Right cardiac atrium (tissue), 5 donors: ENCODE data around the gene CDK8. TPM values are rescaled to one million over a fixed set of nuclear protein-coding genes. Genes with fewer than 3 reads are reported as not detected.
A peak's percentile ranks its signal among the peaks of the same experiment; 100 is the strongest.

ENCODE experiments used
- ATAC-seq, 2 donors: fragments of 200-7000 bp; cut with Tn5 transposase; one replicate each; pipeline versions ENCODE4 v1.8.0 to v1.9.1; 2020; ENCODE audit warnings: moderate library complexity in 2 of 2, mild to moderate bottlenecking in 1 of 2
- DNase-seq, 3 donors: peaks; one replicate each; pipeline ENCODE4 v3.0.0-alpha.2; 2020
- H3K27ac ChIP-seq: one replicate; pipeline ENCODE4 v1.5.1; 2013; ENCODE audit warnings: mild to moderate bottlenecking, low read length, control low read depth, moderate library complexity
- H3K27me3 ChIP-seq: one replicate; pipeline ENCODE4 v1.6.1; 2013; ENCODE audit not compliant: control insufficient read depth, insufficient read depth
- H3K4me1 ChIP-seq: one replicate; pipeline ENCODE4 v1.6.1; 2013; ENCODE audit warnings: low read length; ENCODE audit not compliant: control insufficient read depth, insufficient read depth
- H3K4me3 ChIP-seq: one replicate; pipeline ENCODE4 v1.5.1; 2013; ENCODE audit warnings: low read length, control low read depth
- H3K9me3 ChIP-seq: one replicate; pipeline ENCODE4 v1.6.1; 2013; ENCODE audit warnings: low read length; ENCODE audit not compliant: control insufficient read depth
- WGBS: extraction: QIAGEN DNeasy Blood & Tissue Kit; methylation state at CpG from one replicate; pipeline ENCODE4 v1.1.7; 2013; 5-methylcytosine and 5-hydroxymethylcytosine counted together
- intact Hi-C, 4 donors: fragments of 100-400 bp; cut with DNase I; formaldehyde crosslinking; loops; one replicate each; pipeline versions ENCODE4 v1.11.0 to v1.14.0; 2022 to 2023
- polyA plus RNA-seq: library from polyadenylated mRNA; stranded (reverse); fragments of 200-250 nt; gene quantifications from one replicate; pipeline ENCODE4 v1.2.3, GENCODE V29; 2013
- total RNA-seq, 4 donors: library from RNA; stranded (reverse); fragmentation: NEBNext Ultra II Directional; extraction: Animal tissue kit (Norgen Biotek cat#: 25700); gene quantifications; one replicate each; pipeline ENCODE4 v1.2.1, GENCODE V29; 2021
- donor health status: healthy with polysubstance abuse.
- donor health status: DM: no; HTN: yes; CAD: no.
- donor health status: DM: no; HTN: no; CAD: no.
- donor health status: DM: no; HTN: yes; CAD: no; lungs with severe emphysema.
- donor health status: DM: yes; HTN: yes; CAD: no.

CDK8 gene
- total and polyA plus RNA-seq, 5 donors: 6.1 to 13.6 (median 11.4) TPM

DNA sequence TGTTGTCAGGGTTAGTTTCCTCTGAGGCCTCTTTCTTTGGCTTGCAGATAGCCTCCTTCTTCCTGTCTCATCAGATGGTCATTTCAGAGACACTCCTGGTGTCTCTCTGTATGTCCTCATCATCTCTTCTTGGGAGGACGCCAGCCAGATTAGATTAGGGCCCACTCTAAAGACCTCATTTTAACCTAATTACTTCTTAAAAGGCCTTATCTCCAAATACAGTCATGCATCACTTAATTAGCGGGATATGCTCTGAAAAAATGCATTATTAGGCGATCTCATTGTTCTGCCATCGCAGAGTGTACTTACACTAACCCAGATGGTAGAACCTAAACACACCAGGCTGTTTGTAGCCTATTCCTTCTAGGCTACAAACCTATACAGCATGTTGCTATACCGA is 89.0 kb downstream of the CDK8 start:
- Histone ChIP-seq H3K4me3 (no peak overlapping the region), H3K4me1 (no peaks in the 10 kb centered on the region), H3K27me3 (no peaks in the 10 kb centered on the region), H3K27ac (no peak overlapping the region), H3K9me3 (no peaks in the 10 kb centered on the region)
- ATAC-seq (no peak), DNase-seq (no peak)
- WGBS: 69% methylated on average over 5 of the region's 5 CpGs
- intact Hi-C loops: no loop called here

DNA sequence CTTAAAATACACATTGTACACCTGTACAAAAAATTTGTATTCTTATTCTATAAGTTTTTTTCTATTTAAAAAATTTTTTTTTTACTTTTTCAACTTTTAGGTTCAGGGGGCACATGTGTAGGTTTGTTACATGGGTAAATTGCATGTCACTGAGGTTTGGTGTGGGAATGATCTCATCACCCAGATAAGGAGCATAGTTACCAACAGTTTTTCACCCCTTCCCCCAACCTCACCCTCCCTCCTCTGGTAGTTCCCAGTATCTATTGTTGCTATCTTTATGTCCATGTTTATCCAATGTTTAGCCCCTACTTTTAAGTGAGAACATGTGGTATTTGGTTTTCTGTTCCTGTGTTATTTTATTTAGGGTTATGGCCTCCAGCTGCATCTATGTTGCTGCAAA is 89.9 kb downstream of the CDK8 start:
- DNase-seq: no peak
- Histone ChIP-seq H3K4me3 (no peak overlapping the region), H3K27ac (no peak overlapping the region), H3K27me3 (no peaks in the 10 kb centered on the region), H3K9me3 (no peaks in the 10 kb centered on the region), H3K4me1 (no peaks in the 10 kb centered on the region)
- intact Hi-C loops: no loop called here
- no peak for ATAC-seq

DNA sequence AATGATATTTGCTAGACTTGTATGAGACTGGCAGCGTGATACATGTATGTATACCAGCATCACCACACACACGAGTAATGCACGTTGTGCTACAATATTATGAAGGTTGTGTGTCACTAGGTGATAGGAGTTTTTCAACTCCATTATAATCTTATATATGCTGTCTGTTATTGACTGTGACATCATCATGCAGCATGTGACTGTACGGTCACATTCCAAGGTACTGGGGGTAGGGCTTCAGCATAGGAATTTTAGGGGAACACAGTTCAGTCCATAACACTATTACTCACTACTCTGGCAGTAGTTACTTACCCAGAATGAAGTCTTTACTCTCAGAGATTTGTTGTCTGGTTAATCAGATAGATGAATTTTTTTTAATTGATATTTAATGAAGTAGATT is 91.1 kb downstream of the CDK8 start:
- 93% methylated on average over 4 of the region's 4 CpGs for WGBS
- Histone ChIP-seq H3K4me3 (no peak overlapping the region), H3K27ac (no peak overlapping the region), H3K4me1 (no peaks in the 10 kb centered on the region), H3K27me3 (no peaks in the 10 kb centered on the region), H3K9me3 (no peaks in the 10 kb centered on the region)
- ATAC-seq: no peak
- intact Hi-C loops: no loop called here
- no peak for DNase-seq

DNA sequence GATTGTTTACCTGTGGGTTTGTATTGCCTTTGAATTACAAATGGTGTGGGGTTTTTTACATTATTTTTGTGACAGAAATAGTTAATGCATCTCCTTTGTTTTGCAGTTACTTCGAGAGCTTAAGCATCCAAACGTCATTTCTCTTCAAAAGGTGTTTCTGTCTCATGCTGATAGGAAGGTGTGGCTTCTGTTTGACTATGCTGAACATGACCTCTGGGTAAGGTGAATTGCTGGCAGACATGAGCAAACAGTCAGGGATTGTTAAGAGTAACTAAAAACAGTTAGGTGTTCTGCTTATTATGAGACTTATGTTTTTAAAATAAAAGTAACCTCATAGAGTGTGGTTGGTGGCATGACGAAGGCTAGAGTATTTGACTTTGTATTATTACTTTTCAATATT is 95.0 kb downstream of the CDK8 start:
- H3K9me3 ChIP-seq: no peaks in the 10 kb centered on the region
- ATAC-seq (no peak), DNase-seq (no peak)
- H3K4me3 ChIP-seq: no peak overlapping the region
- intact Hi-C loops: no loop called here
- 69% methylated on average over 3 of the region's 3 CpGs for WGBS
- H3K27me3 ChIP-seq: no peaks in the 10 kb centered on the region
- H3K27ac ChIP-seq: no peak overlapping the region
- H3K4me1 ChIP-seq: no peaks in the 10 kb centered on the region

DNA sequence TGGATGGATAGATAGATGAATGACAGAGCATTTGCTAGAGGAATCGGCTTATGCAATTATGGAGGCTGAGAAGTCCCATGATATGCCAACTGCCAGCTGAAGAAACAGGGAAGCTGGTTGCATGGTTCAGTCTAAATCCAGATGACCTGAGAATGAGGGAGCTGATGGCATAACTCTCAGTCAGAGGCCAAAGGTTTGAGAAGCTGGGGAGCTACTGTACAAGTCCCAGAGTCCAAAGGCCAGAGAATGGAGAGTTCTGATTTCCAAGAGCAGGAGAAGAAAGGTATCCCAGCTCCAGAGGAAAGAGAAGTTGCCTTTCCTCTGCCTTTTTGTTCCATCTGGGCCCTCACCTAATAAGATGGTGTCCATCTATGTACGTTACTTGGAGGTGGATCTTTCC is 108.3 kb downstream of the CDK8 start:
- Histone ChIP-seq H3K27ac (no peak overlapping the region), H3K9me3 (no peaks in the 10 kb centered on the region), H3K4me3 (no peak overlapping the region), H3K27me3 (no peaks in the 10 kb centered on the region), H3K4me1 (no peaks in the 10 kb centered on the region)
- DNase-seq (no peak), ATAC-seq (no peak)
- 98% methylated on average over 2 of the region's 2 CpGs for WGBS
- intact Hi-C loops: no loop called here

DNA sequence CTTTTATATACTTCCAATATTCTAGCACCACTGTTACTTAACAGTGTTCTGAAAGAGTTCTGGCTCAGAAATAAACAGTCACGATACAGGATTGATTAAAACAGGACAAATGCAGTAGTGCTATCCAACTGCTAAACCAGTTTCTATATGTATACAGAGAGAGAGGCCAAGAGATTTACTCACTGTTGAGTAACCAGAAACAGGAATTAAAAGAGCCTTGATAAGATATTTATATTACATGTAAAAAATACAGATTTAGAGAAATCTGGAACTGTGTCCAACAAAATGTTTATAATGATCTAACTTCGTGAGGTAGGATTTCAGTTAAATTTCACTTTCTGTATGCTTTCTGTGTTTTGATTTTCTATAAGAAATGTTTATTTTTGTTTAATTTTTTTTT is 116.6 kb downstream of the CDK8 start:
- intact Hi-C loops: no loop called here
- H3K27ac ChIP-seq: no peak overlapping the region
- H3K27me3 ChIP-seq: no peaks in the 10 kb centered on the region
- DNase-seq: no peak
- WGBS: 71% methylated on average over 2 of the region's 2 CpGs
- H3K9me3 ChIP-seq: no peaks in the 10 kb centered on the region
- no peak for ATAC-seq
- no peaks in the 10 kb centered on the region for H3K4me1 ChIP-seq
- H3K4me3 ChIP-seq: no peak overlapping the region

DNA sequence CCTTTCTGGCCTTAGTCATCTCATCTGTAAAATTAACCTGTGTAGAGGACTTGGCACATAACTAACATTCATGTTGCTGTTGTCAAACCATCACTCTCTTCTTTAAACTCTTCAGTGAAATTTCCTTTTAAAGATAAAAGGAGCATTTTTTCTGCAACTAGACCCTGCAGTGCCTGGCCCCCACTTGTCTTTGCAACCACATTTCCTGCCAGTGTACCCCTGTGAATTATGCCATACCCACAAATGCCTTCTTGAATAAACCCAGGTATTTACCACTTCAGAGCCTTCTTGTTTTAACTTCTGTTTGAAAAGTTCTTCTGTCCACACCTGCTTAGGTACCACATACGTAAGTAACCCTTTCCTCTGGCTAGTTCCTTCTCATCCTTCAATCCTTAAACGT is 118.8 kb downstream of the CDK8 start:
- DNase-seq (no peak), ATAC-seq (no peak)
- H3K27me3 ChIP-seq: no peaks in the 10 kb centered on the region
- no peaks in the 10 kb centered on the region for H3K9me3 ChIP-seq
- intact Hi-C loops: no loop called here
- H3K27ac ChIP-seq: no peak overlapping the region
- no peaks in the 10 kb centered on the region for H3K4me1 ChIP-seq
- no peak overlapping the region for H3K4me3 ChIP-seq
- WGBS: over 99% methylated on average over 2 of the region's 2 CpGs

DNA sequence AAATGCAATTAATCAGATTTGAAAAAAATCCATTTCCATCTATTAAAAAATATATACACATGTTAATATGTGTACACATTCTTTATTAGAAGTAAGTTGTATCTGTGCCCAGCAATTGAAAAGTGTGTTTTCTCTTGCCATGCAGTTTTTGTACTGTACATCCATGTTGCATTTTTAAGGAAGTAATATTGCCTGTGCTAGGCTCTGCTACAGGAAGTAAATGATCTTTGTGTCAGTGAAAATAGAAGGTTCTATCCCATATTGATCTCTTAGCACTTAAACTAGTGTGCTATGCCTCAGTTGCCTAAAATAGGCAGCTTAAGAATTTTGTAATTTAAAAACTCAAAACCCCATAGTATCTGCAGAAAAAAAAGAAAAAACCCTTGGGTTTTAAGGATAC is 122.5 kb downstream of the CDK8 start:
- H3K27me3 ChIP-seq: no peaks in the 10 kb centered on the region
- intact Hi-C loops: no loop called here
- ATAC-seq: no peak

DNA sequence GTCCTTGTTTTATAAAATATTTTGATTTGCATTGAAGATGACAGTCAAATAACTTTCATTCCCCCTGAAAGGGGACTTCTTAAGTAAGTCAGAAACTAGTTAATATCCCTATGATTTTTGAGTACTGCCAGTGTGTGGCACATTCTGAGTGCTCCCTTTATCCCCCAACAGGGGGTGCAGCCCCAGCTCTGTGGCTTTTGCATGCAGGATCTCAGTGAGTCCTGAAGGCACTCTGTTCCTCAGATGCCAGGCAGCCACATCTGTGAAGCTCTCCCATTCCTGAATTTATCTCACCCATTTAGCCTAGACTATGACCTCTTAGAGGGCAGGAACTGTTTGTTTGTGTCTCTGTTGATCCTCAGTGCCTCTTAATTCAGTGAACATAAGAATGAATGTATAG is 123.1 kb downstream of the CDK8 start:
- Histone ChIP-seq H3K9me3 (no peaks in the 10 kb centered on the region), H3K27ac (no peak overlapping the region), H3K4me3 (no peak overlapping the region), H3K4me1 (no peaks in the 10 kb centered on the region), H3K27me3 (no peaks in the 10 kb centered on the region)
- ATAC-seq: peak in 1 of 2 donors; percentile 53
- peak in 2 of 3 donors; percentile 18 to 35 for DNase-seq
- intact Hi-C loops: no loop called here

More for the DNA sequence above, 122.5 kb downstream of the CDK8 start:
- no peak for DNase-seq
- Histone ChIP-seq H3K9me3 (no peaks in the 10 kb centered on the region), H3K4me3 (no peak overlapping the region), H3K27ac (no peak overlapping the region), H3K4me1 (no peaks in the 10 kb centered on the region)

DNA sequence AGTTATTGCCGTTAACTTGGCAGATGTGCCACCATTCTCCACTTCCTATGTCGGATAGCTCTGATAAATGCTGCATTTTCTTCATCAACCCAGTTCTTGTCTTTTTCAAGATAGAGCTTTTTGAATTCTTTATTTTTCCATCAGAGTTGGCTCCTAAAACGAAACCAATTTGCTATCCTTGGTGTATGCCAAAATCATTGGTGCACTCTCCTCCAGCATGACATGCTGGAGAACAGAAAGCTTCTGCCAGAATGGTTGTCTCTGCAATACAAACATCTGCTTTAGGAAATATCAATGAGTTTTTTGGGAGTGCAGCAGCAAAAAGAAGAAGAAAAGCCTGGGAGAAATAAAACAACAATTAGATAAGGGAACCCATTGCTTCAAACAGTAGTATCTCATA is 124.2 kb downstream of the CDK8 start:
- Histone ChIP-seq H3K27ac (no peak overlapping the region), H3K4me1 (no peaks in the 10 kb centered on the region), H3K27me3 (no peaks in the 10 kb centered on the region), H3K4me3 (no peak overlapping the region), H3K9me3 (no peaks in the 10 kb centered on the region)
- 67% methylated on average over 3 of the region's 3 CpGs for WGBS
- intact Hi-C loops: no loop called here
- no peak for DNase-seq
- no peak for ATAC-seq

DNA sequence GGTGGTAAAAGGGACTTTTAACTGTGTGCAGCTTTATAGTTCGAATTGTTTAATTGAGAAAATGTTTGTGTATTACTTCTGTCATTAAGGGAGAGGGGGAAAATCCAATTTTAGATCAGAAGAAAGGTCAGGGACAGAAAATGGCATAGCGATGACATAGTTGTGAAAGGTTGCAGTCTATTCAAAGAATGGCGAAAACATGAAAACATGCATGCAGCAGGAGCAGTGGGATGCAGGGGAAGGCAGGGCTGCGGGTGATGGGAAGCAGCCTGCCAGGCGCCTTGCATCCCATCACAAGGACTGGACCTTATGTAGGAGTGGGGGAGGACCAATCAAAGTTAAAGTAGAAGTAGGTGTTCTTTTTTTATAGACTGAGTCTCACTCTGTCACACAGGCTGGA is 125.9 kb downstream of the CDK8 start:
- intact Hi-C loops: no loop called here

DNA sequence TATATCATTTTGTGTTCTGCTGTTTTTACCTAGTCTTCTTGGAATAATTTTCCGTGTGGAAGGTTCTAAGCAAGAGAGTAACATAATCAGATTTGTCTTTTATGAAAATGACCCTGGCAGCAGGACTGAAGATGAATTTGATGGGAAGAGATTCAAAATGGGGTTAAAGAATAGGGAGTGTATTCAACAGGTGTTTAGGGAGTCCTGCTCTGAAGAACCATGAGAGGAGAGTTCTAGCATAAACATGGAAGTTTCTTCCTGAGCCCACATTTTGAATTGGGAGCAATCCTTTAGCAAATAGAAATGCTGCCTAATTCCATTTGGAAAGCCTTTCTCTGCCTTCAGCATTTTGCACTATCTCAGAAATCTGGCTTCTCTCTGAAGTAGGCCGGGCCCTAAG is 127.0 kb downstream of the CDK8 start:
- 85% methylated on average over 2 of the region's 2 CpGs for WGBS
- intact Hi-C loops: no loop called here
- H3K27me3 ChIP-seq: no peaks in the 10 kb centered on the region
- DNase-seq: no peak
- H3K9me3 ChIP-seq: no peaks in the 10 kb centered on the region
- no peak overlapping the region for H3K27ac ChIP-seq
- H3K4me1 ChIP-seq: no peaks in the 10 kb centered on the region
- no peak for ATAC-seq
- H3K4me3 ChIP-seq: no peak overlapping the region

More for the DNA sequence above, 125.9 kb downstream of the CDK8 start:
- WGBS: 96% methylated on average over 5 of the region's 5 CpGs
- Histone ChIP-seq H3K27ac (no peak overlapping the region), H3K9me3 (no peaks in the 10 kb centered on the region), H3K4me3 (no peak overlapping the region), H3K27me3 (no peaks in the 10 kb centered on the region), H3K4me1 (no peaks in the 10 kb centered on the region)
- no peak for ATAC-seq
- no peak for DNase-seq
